NCI-H1105 (cell line): Measurements from ENCODE around the gene EPSTI1.
"Not testable (repeated sequence)": the region's sequence is repeated elsewhere in the genome, so short reads cannot be mapped to it uniquely, and the experiment has no call there.

ENCODE experiments used
- DNase-seq: peaks from one replicate; lab custom pipeline; 2025; lab: John Stamatoyannopoulos, UW

The EPSTI1 gene

GRCh38 chr13:42991898-42992763, at the start of gene EPSTI1:
EPSTI1 (minus strand) TSS chr13:42992241; CDS start chr13:42992165, 76 bp downstream.
- DNase-seq = no peak

GRCh38 chr13:43041369-43041921, 49.4 kb upstream of the EPSTI1 start:
- no peak for DNase-seq

- not testable (repeated sequence) for DNase-seq
Observed at GRCh38 chr13:43040581-43041368, 48.7 kb upstream of the EPSTI1 start.

GRCh38 chr13:43039966-43040365, 47.9 kb upstream of the EPSTI1 start:
- no peak for DNase-seq

- DNase-seq = no peak
Observed at GRCh38 chr13:43036351-43037250, 44.6 kb upstream of the EPSTI1 start.

- DNase-seq = no peak
Observed at GRCh38 chr13:43033038-43033437, 41.0 kb upstream of the EPSTI1 start.

GRCh38 chr13:43031881-43032280, 39.8 kb upstream of the EPSTI1 start:
- no peak for DNase-seq

- DNase-seq = no peak
Observed at GRCh38 chr13:43030548-43030947, 38.5 kb upstream of the EPSTI1 start.

GRCh38 chr13:43026262-43026661, 34.2 kb upstream of the EPSTI1 start:
- no peak for DNase-seq

GRCh38 chr13:43023289-43023963, 31.4 kb upstream of the EPSTI1 start, which contains the start of gene DNAJC15:
DNAJC15 (plus strand) TSS chr13:43023586; CDS start chr13:43023627, 41 bp downstream.
- DNase-seq = no peak

GRCh38 chr13:43022934-43023288, 30.9 kb upstream of the EPSTI1 start:
- no peak for DNase-seq

GRCh38 chr13:43021926-43022670, 30.1 kb upstream of the EPSTI1 start:
- DNase-seq = no peak

- no peak for DNase-seq
Observed at GRCh38 chr13:43020794-43021193, 28.8 kb upstream of the EPSTI1 start.

GRCh38 chr13:43019811-43020210, 27.8 kb upstream of the EPSTI1 start:
- DNase-seq = no peak

- DNase-seq = no peak
Observed at GRCh38 chr13:43016226-43016625, 24.2 kb upstream of the EPSTI1 start.

GRCh38 chr13:43014162-43014561, 22.1 kb upstream of the EPSTI1 start:
- DNase-seq = no peak

- DNase-seq = no peak
Observed at GRCh38 chr13:43009506-43009905, 17.5 kb upstream of the EPSTI1 start.

GRCh38 chr13:43008596-43008995, 16.6 kb upstream of the EPSTI1 start:
- DNase-seq = no peak

GRCh38 chr13:43006893-43007631, 15.0 kb upstream of the EPSTI1 start:
- no peak for DNase-seq
